ENCODE results near the gene RGS18.
"Not testable (repeated sequence)": the region's sequence is repeated elsewhere in the genome, so short reads cannot be mapped to it uniquely, and the experiment has no call there.

RGS18 gene

DNA sequence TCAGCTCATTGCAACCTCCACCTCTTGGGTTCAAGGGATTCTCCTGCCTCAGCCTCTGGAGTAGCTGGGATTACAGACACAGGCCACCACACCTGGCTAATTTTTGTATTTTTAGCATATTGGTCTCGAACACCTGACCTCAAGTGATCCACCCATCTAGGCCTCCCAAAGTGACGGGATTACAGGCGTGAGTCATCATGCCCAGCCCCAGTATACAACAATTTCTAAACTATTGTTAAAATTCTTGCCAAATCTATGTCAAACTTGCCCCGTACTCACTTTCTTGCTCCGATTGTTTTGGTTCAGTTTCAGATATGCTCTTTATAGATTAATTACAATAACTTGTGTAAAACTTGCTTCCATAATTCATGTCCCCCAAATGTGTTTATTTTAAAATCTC, 4.1 kb downstream of the RGS18 start:
- no peak for DNase-seq
- intact Hi-C loops (cut with DNase I), result no loop called here

GRCh38 chr1:192165002-192165401, 6.7 kb downstream of the RGS18 start:
- intact Hi-C loops (cut with DNase I), result not testable (repeated sequence)

GRCh38 chr1:192167011-192167410, 8.7 kb downstream of the RGS18 start:
- no peak for DNase-seq
- intact Hi-C loops (cut with DNase I), result no loop called here

More at GRCh38 chr1:192165002-192165401, 6.7 kb downstream of the RGS18 start:
- DNase-seq, result not testable (repeated sequence)

- peak in 2 of 10 donors; percentile 22 to 33 for DNase-seq
Observed at GRCh38 chr1:192167911-192168700, 9.8 kb downstream of the RGS18 start.

GRCh38 chr1:192168964-192169363, 10.7 kb downstream of the RGS18 start:
- DNase-seq, result no peak
- intact Hi-C loops (cut with DNase I), result no loop called here

More at GRCh38 chr1:192167911-192168700, 9.8 kb downstream of the RGS18 start:
- intact Hi-C loops (cut with DNase I), result no loop called here

- intact Hi-C loops (cut with DNase I), result no loop called here
- no peak for DNase-seq
Observed at GRCh38 chr1:192170196-192170984, 12.1 kb downstream of the RGS18 start.

- intact Hi-C loops (cut with DNase I), result no loop called here
- no peak for DNase-seq
Observed at GRCh38 chr1:192171123-192171522, 12.9 kb downstream of the RGS18 start.

GRCh38 chr1:192175971-192176370, 17.7 kb downstream of the RGS18 start:
- no peak for DNase-seq
- intact Hi-C loops (cut with DNase I), result no loop called here

GRCh38 chr1:192183788-192184187, 25.5 kb downstream of the RGS18 start:
- DNase-seq, result no peak
- intact Hi-C loops (cut with DNase I), result no loop called here

GRCh38 chr1:192186197-192186596, 27.9 kb downstream of the RGS18 start:
- intact Hi-C loops (cut with DNase I), result no loop called here

DNA sequence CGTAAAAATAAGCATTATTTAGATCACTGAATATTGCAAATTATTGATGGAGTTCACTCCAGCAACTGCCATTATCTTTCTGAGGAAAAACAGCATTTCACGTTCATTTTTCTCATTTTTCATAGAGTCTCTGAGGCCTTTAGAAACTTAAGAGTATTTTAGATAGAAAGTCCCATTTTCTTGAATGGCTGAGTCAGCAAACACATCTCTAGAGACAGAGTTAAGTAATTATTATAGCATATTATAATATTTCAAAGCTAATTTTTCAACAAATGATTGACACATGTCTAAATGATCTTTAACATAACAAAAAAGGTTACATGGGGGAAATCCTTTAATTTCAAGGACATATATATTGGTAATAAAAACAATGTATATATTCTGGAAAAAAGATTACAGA, 31.8 kb downstream of the RGS18 start:
- no peak for DNase-seq
- intact Hi-C loops (cut with DNase I), result no loop called here

More at GRCh38 chr1:192186197-192186596, 27.9 kb downstream of the RGS18 start:
- DNase-seq, result no peak

DNA sequence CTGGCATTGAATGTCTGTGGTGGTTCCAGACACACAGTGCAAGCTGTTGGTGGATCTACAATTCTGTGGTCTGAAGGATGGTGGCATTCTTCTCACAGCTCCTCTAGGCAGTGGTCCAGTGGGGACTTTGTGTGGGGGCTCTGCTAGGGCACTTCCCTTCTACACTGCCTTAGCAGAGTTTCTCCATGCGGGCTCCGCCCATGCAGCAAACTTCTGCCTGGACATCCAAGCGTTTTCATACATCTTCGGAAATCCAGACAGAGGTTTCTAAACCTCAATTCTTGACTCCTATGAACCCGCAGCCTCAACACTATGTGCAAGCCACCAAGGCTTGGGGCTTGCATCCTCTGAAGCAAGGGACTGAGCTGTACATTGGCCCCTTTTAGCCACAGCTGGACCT, 43.0 kb downstream of the RGS18 start:
- no peak for DNase-seq
- intact Hi-C loops (cut with DNase I), result no loop called here

DNA sequence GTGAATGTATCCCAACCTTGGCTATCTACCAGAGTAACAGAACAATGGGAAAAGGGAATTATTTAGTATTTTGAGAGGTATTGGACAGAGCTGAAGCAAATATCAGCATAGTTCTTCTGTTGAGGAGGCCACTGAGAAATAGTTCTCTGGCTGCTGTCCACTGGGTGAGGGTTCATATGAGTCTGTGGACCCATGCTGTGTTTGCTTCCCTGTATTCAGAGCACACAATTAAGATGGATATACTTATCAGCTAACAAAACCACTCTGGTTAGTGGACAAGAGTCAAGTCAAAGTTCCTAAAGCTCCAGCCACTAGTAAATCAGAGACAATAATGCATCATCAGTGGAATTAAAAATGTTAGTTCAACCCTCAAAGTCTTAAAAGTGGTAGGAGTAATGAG, 66.1 kb downstream of the RGS18 start:
- DNase-seq, result no peak
- intact Hi-C loops (cut with DNase I), result no loop called here

DNA sequence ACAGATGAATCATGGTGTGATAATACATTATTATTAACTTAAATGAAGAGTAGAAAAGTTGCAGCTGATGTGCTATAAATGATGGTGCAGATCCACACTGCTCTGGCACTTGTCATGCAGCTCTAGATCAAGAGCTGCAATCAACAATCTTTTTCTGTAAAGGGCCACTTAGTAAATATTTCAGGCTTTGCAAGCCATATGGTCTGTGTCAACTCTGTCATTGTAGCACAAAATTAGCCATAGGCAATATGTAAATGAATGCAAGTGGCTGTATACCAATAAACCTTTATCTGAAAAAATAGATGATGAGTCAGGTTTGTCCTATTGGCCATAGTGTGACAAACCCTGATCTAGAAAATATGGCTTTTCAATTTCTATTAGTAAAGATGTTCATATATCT, 66.6 kb downstream of the RGS18 start:
- intact Hi-C loops (cut with DNase I), result no loop called here
- no peak for DNase-seq

DNA sequence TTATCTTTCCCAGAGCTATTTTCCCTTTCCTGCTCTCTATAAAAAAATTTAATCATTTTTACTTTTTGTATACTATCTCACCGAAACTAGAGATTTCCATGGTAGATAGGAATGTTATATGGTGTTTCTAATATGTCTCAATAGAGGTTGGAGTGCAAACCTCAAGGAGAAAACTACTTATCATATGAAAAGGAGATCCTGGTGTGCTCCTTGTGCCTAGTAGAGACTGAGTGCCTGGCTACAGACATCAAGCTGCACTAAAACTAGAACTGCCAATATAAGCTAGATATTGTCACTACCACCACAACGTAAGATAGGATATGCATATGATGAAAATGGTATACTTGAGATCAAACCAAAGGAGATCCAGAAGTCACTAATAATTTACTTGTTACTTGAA, 67.0 kb downstream of the RGS18 start:
- no peak for DNase-seq
- intact Hi-C loops (cut with DNase I), result no loop called here

GRCh38 chr1:192225703-192226102, 67.4 kb downstream of the RGS18 start:
- intact Hi-C loops (cut with DNase I), result no loop called here
- DNase-seq, result no peak

GRCh38 chr1:192227330-192227729, 69.1 kb downstream of the RGS18 start:
- no peak for DNase-seq
- intact Hi-C loops (cut with DNase I), result no loop called here

DNA sequence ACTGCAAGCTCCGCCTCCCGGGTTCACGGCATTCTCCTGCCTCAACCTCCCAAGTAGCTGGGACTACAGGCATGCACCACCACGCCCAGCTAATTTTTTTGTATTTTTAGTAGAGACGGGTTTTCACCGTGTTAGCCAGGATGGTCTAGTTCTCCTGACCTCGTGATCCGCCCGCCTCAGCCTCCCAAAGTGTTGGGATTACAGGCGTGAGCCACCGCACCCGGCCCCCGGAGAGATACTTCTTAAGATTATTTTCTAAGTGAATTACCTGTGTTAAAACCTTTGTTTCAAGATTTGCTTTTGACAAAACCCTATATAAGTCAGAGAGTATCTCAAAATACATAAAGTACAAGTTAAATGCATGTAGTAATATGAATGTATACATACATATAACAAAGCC, 69.7 kb downstream of the RGS18 start:
- peak in 2 of 10 donors; percentile 31 to 52 for DNase-seq
- intact Hi-C loops (cut with DNase I), result not testable (repeated sequence)

- no peak for DNase-seq
- intact Hi-C loops (cut with DNase I), result no loop called here
Observed at GRCh38 chr1:192232817-192233417, 74.7 kb downstream of the RGS18 start.

GRCh38 chr1:192235127-192235526, 76.9 kb downstream of the RGS18 start:
- no peak for DNase-seq
- intact Hi-C loops (cut with DNase I), result no loop called here

Measured in posterior cingulate gyrus (tissue), 11 donors.